ENCODE measurements around the gene PALD1.

GRCh38 chr10:70493660-70494234, 15.2 kb downstream of the PALD1 start:
- no peak for TF ChIP-seq CTCF (IDR thresholded peaks at IDR 0.05; ENCODE audit: insufficient read depth, low read length, poor library complexity, severe bottlenecking)
- no peak for TF ChIP-seq EZH2phosphoT487 (conservative IDR thresholded peaks at IDR 0.05; ENCODE audit: low read length)

All from SU-DHL-6 (cell line).